ENCODE results near the gene NFU1. TPM values are rescaled to one million over a fixed set of nuclear protein-coding genes. Genes with fewer than 3 reads are reported as not detected.
"Not testable (repeated sequence)": the region's sequence is repeated elsewhere in the genome, so short reads cannot be mapped to it uniquely, and the experiment has no call there.

The NFU1 gene
- polyA plus RNA-seq, 1 experiment, result 62.9 TPM

DNA sequence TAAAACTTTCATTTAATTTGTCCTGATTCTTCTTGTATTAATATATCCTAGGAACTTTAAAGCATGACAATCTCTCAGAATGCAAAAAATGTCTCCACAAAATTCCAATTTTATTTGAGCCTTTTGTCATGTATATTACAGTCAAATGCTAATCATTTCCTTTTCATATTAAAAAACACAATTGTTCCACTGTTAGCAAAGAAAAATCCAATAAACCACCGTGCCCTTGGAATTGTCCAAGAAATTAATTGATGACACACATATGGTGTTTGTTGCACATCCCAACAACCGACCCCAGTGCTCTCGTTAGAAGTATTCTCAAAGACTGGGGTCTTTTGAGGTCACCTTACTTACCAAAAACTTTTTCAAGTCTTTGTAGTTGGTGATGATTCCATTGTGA is 78.3 kb downstream of the NFU1 start:
- Histone ChIP-seq H3K27ac (ENCODE audit: low read depth, low read length) (no peak overlapping the region), H3K9me3 (ENCODE audit: control insufficient read depth, insufficient read depth, low read length) (no peaks in the 10 kb centered on the region), H3K27me3 (ENCODE audit: control insufficient read depth, insufficient read depth, low read length) (no peaks in the 10 kb centered on the region), H3K4me3 (ENCODE audit: low read depth, low read length) (no peak overlapping the region)
- POLR2A ChIA-PET, result no interaction called here
- TF ChIP-seq, protein P1, sequence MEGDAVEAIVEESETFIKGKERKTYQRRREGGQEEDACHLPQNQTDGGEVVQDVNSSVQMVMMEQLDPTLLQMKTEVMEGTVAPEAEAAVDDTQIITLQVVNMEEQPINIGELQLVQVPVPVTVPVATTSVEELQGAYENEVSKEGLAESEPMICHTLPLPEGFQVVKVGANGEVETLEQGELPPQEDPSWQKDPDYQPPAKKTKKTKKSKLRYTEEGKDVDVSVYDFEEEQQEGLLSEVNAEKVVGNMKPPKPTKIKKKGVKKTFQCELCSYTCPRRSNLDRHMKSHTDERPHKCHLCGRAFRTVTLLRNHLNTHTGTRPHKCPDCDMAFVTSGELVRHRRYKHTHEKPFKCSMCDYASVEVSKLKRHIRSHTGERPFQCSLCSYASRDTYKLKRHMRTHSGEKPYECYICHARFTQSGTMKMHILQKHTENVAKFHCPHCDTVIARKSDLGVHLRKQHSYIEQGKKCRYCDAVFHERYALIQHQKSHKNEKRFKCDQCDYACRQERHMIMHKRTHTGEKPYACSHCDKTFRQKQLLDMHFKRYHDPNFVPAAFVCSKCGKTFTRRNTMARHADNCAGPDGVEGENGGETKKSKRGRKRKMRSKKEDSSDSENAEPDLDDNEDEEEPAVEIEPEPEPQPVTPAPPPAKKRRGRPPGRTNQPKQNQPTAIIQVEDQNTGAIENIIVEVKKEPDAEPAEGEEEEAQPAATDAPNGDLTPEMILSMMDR (IDR thresholded peaks at IDR 0.05; ENCODE audit: low read depth, low read length), result no peak
- no peak for DNase-seq (ENCODE audit: low read depth, low spot score)
- CTCF ChIA-PET, result interaction anchor here (1.0 kb wide), 1 partner anchor 22 kb away, joined by 3 read pairs; no protein-coding TSS in a partner anchor

GRCh38 chr2:69356471-69356870 is 80.8 kb downstream of the NFU1 start:
- ChIA-PET POLR2A (no interaction called here), CTCF (no interaction called here)
- no peak for DNase-seq (ENCODE audit: low read depth, low spot score)
- TF ChIP-seq, protein P1 (IDR thresholded peaks at IDR 0.05; ENCODE audit: low read depth, low read length), result no peak
- Histone ChIP-seq H3K9me3 (ENCODE audit: control insufficient read depth, insufficient read depth, low read length) (no peaks in the 10 kb centered on the region), H3K27me3 (ENCODE audit: control insufficient read depth, insufficient read depth, low read length) (no peaks in the 10 kb centered on the region), H3K27ac (ENCODE audit: low read depth, low read length) (no peak overlapping the region), H3K4me3 (ENCODE audit: low read depth, low read length) (no peak overlapping the region)

GRCh38 chr2:69354976-69355375 is 82.3 kb downstream of the NFU1 start:
- H3K9me3 ChIP-seq (ENCODE audit: control insufficient read depth, insufficient read depth, low read length); H3K27ac ChIP-seq (ENCODE audit: low read depth, low read length); POLR2A ChIA-PET; CTCF ChIA-PET; DNase-seq (ENCODE audit: low read depth, low spot score); H3K4me3 ChIP-seq (ENCODE audit: low read depth, low read length); H3K27me3 ChIP-seq (ENCODE audit: control insufficient read depth, insufficient read depth, low read length): not testable (repeated sequence)

DNA sequence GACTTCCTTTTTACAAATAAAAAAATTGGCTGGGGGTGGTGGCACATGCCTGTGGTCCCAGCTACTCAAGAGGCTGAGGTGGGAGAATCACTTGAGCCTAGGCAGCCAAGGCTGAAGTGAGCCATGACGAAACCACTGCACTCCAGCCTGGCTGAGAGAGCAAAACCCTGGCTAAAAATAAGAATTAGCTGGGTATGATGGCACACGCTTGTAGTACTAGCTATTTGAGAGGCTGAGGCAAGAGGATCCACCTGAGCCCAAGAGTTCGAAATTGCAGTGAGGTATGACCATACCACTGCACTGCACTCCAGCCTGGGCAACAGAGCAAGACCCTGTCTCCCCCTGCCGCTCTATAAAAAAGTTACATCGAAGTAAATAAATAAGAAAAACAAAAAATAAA is 83.9 kb downstream of the NFU1 start:
- CTCF ChIA-PET, result no interaction called here
- Histone ChIP-seq H3K27ac (ENCODE audit: low read depth, low read length) (no peak overlapping the region), H3K9me3 (ENCODE audit: control insufficient read depth, insufficient read depth, low read length) (no peaks in the 10 kb centered on the region), H3K4me3 (ENCODE audit: low read depth, low read length) (no peak overlapping the region), H3K27me3 (ENCODE audit: control insufficient read depth, insufficient read depth, low read length) (no peaks in the 10 kb centered on the region)
- no peak for DNase-seq (ENCODE audit: low read depth, low spot score)
- POLR2A ChIA-PET, result no interaction called here
- TF ChIP-seq, protein P1 (IDR thresholded peaks at IDR 0.05; ENCODE audit: low read depth, low read length), result no peak

GRCh38 chr2:69348781-69349180 is 88.5 kb downstream of the NFU1 start:
- Histone ChIP-seq H3K27me3 (ENCODE audit: control insufficient read depth, insufficient read depth, low read length) (no peaks in the 10 kb centered on the region), H3K9me3 (ENCODE audit: control insufficient read depth, insufficient read depth, low read length) (no peaks in the 10 kb centered on the region), H3K27ac (ENCODE audit: low read depth, low read length) (no peak overlapping the region), H3K4me3 (ENCODE audit: low read depth, low read length) (no peak overlapping the region)
- ChIA-PET POLR2A (no interaction called here), CTCF (no interaction called here)
- TF ChIP-seq, protein P1 (IDR thresholded peaks at IDR 0.05; ENCODE audit: low read depth, low read length), result no peak
- DNase-seq (ENCODE audit: low read depth, low spot score), result no peak

Other genes starting within 250 kb of the NFU1 start
- 44.3 and 47.4 TPM in 2 replicates for gene GFPT1, start 50.2 kb downstream of the NFU1 start, polyA plus RNA-seq (2011; rRNA removed)
- gene AAK1, start 206.3 kb upstream of the NFU1 start, polyA plus RNA-seq (2011; rRNA removed), result 30.0 and 31.1 TPM in 2 replicates

All from AG04450 (cell line).